Ishikawa (cell line): ENCODE measurements around the gene GRID1.

Experiments
- CEBPB ChIP-seq: IDR thresholded peaks from 2 replicates; pipeline ENCODE4 v1.6.1; 2012
- CREB1 ChIP-seq: IDR thresholded peaks from 2 replicates; pipeline ENCODE4 v1.6.1; 2012; ENCODE audit warnings: low read depth
- EGR1 ChIP-seq: IDR thresholded peaks from 2 replicates; pipeline ENCODE4 v1.6.1; 2012
- EP300 ChIP-seq: IDR thresholded peaks from 2 replicates; pipeline ENCODE4 v1.6.1; 2012; ENCODE audit warnings: borderline replicate concordance
- FOXM1 ChIP-seq: IDR thresholded peaks from 2 replicates; pipeline ENCODE4 v1.6.1; 2012; ENCODE audit warnings: low read depth, borderline replicate concordance
- NFIC ChIP-seq: IDR thresholded peaks from 2 replicates; pipeline ENCODE4 v1.6.1; 2012
- RAD21 ChIP-seq: IDR thresholded peaks from 2 replicates; pipeline ENCODE4 v1.6.1; 2012; ENCODE audit warnings: low read depth
- TAF1 ChIP-seq: IDR thresholded peaks from 2 replicates; pipeline ENCODE4 v1.6.1; 2012; ENCODE audit warnings: low read depth, mild to moderate bottlenecking
- TCF12 ChIP-seq: IDR thresholded peaks from 2 replicates; pipeline ENCODE4 v1.6.1; 2012; ENCODE audit warnings: low read depth
- TEAD4 ChIP-seq: IDR thresholded peaks from 2 replicates; pipeline ENCODE4 v1.6.1; 2012
- YY1 ChIP-seq: IDR thresholded peaks from 2 replicates; pipeline ENCODE4 v1.6.1; 2012; ENCODE audit warnings: low read depth
- ZBTB7A ChIP-seq: IDR thresholded peaks from 2 replicates; pipeline ENCODE4 v1.6.1; 2012; ENCODE audit warnings: low read depth
- TF ChIP-seq, protein P1 (sequence below): IDR thresholded peaks from 2 replicates; pipeline ENCODE4 v1.6.1; 2012
- TF ChIP-seq, protein P2 (sequence below): IDR thresholded peaks from 2 replicates; pipeline ENCODE4 v1.6.1; 2012
- TF ChIP-seq, protein P3 (sequence below): IDR thresholded peaks from 2 replicates; pipeline ENCODE4 v1.6.1; 2012; ENCODE audit warnings: low read depth, mild to moderate bottlenecking

Gene GRID1

DNA sequence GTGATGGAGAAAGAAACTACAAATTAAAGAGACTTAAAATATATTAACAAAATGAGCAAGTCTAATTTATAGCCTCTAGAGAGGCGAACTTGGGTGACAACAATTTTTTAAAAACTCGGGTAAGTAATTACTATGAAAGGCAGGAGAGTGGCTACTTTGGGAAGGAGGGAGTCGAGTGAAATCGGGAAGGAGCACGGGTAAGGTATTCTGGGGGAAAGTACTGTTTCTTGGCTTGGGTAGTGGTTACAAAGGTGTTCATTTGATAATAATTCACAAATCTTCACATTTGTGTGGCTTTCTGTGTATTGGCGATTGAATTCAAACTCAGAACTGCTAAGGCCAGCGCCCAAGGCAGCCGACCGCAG is 32.9 kb upstream of the GRID1 start:
- TF ChIP-seq EGR1 (no peak), CEBPB (no peak), TEAD4 (no peak), FOXM1 (no peak), TCF12 (no peak), NFIC (no peak)
- TF ChIP-seq, protein P1, sequence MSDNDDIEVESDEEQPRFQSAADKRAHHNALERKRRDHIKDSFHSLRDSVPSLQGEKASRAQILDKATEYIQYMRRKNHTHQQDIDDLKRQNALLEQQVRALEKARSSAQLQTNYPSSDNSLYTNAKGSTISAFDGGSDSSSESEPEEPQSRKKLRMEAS = no peak
- TF ChIP-seq, protein P2, sequence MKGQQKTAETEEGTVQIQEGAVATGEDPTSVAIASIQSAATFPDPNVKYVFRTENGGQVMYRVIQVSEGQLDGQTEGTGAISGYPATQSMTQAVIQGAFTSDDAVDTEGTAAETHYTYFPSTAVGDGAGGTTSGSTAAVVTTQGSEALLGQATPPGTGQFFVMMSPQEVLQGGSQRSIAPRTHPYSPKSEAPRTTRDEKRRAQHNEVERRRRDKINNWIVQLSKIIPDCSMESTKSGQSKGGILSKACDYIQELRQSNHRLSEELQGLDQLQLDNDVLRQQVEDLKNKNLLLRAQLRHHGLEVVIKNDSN = no peak

DNA sequence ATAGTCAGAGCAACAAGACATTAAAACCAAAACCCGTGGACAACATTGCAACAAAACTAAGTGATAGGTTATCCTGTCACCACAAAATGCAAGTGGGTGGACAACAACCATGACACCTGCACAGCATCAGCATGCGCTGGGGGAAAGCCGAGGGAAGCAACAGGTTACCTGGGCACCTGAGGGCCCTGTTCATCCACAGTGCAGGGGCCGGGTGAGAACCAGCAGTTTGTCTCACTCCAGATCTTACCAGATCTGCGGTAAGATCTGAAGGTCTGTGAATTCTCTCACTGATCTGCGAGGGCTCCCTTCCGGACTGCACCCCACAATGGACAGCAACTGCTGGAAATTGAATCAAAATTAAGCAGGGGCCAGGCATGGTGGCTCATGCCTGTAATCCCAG is 30.5 kb upstream of the GRID1 start:
- TF ChIP-seq RAD21 (no peak), FOXM1 (no peak), EP300 (no peak), CEBPB (no peak), TCF12 (no peak), NFIC (no peak), CREB1 (no peak), YY1 (no peak)
- TF ChIP-seq, protein P1 = no peak
- TF ChIP-seq, protein P3, sequence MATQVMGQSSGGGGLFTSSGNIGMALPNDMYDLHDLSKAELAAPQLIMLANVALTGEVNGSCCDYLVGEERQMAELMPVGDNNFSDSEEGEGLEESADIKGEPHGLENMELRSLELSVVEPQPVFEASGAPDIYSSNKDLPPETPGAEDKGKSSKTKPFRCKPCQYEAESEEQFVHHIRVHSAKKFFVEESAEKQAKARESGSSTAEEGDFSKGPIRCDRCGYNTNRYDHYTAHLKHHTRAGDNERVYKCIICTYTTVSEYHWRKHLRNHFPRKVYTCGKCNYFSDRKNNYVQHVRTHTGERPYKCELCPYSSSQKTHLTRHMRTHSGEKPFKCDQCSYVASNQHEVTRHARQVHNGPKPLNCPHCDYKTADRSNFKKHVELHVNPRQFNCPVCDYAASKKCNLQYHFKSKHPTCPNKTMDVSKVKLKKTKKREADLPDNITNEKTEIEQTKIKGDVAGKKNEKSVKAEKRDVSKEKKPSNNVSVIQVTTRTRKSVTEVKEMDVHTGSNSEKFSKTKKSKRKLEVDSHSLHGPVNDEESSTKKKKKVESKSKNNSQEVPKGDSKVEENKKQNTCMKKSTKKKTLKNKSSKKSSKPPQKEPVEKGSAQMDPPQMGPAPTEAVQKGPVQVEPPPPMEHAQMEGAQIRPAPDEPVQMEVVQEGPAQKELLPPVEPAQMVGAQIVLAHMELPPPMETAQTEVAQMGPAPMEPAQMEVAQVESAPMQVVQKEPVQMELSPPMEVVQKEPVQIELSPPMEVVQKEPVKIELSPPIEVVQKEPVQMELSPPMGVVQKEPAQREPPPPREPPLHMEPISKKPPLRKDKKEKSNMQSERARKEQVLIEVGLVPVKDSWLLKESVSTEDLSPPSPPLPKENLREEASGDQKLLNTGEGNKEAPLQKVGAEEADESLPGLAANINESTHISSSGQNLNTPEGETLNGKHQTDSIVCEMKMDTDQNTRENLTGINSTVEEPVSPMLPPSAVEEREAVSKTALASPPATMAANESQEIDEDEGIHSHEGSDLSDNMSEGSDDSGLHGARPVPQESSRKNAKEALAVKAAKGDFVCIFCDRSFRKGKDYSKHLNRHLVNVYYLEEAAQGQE = no peak
- TF ChIP-seq, protein P2 = no peak

DNA sequence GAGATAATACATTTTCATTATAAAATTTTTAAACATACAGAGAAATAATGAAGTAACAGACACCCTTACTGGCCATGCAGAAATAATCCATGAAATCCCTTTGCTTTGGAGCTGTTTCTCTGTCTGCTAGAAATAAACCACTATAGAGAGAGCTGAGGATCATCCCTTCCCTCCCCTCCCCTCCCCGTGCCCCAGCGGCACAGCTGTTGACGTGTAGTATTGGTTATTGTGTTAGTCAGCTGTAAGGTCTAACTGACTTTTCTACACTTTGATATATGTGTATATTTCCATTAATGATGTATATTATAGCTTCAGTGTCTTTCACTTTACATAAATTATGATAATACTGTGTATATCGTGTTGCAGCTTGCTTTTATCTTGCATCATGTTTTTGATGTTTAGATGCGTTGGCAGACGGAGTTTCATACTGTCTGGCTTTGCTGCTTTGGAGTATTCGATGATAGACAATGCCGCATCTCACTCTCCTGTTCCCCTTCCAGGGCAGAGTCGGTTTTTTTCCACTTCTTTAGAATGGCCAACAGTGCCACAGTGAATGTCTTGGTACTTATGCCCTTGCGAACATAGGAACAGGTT is 27.4 kb upstream of the GRID1 start:
- TF ChIP-seq, protein P1 = no peak
- TF ChIP-seq CREB1 (no peak), RAD21 (no peak), CEBPB (no peak), EP300 (no peak), FOXM1 (no peak), EGR1 (no peak)

DNA sequence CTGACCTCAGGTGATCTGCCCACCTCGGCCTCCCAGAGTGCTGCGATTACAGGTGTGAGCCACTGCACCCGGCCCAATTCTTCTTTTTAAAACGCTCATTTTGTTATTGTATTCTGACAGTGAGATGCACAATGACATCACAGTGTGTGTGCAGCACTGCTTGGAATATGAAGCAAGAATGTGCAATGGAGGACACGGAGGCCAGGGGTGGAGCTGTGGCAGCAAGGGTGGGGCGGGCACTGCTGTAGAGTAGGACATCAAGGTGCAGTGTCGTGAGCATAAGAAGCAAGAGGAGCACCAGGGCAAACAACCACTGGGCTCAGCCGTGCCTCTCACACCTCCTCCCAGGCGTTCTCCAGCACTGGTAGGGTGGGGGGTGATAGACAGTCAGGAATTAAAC is 26.8 kb upstream of the GRID1 start:
- TF ChIP-seq CEBPB (no peak), NFIC (no peak), EP300 (no peak), TAF1 (no peak), TEAD4 (no peak), EGR1 (no peak), CREB1 (no peak), YY1 (no peak), ZBTB7A (no peak), FOXM1 (no peak), TCF12 (no peak)
- TF ChIP-seq, protein P3 = no peak
- TF ChIP-seq, protein P2 = no peak
- TF ChIP-seq, protein P1 = no peak

DNA sequence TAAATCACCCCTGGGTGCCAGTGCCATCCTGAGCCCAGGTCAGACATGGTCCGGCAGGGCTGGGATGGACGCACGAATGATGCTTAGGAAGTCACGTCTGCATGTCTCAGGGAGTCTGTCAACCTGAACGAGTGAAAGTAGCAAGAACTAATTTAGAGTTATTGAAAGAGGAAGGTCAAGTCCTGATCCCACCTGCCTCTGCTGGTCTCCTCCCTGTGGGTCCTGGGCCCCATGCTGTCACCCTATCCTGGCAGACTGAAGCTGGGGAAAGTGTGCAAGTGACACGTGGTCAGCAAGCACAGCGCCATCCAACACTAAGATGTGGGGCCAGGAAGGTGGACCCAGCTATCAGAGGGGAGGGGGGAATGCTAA is 26.1 kb upstream of the GRID1 start:
- TF ChIP-seq RAD21 (no peak), FOXM1 (no peak), CEBPB (no peak), TCF12 (no peak), TAF1 (no peak), NFIC (no peak)
- TF ChIP-seq, protein P2 = no peak
- TF ChIP-seq, protein P3 = no peak
